Rectal smooth muscle tissue (tissue), 1 donor: ENCODE measurements around the gene FDPS.
A peak's percentile ranks its signal among the peaks of the same experiment; 100 is the strongest.
"Not testable (repeated sequence)": the region's sequence is repeated elsewhere in the genome, so short reads cannot be mapped to it uniquely, and the experiment has no call there.

Source experiments
- H3K27ac ChIP-seq: one replicate; pipeline ENCODE4 v1.7.0; 2013; ENCODE audit warnings: low read depth, low read length, inconsistent platforms
- H3K27me3 ChIP-seq: one replicate; pipeline ENCODE4 v1.7.0; 2013; ENCODE audit warnings: low read length; ENCODE audit not compliant: control insufficient read depth, insufficient read depth
- H3K36me3 ChIP-seq: one replicate; pipeline ENCODE4 v1.7.0; 2013; ENCODE audit warnings: low read length; ENCODE audit not compliant: control insufficient read depth, insufficient read depth
- H3K4me1 ChIP-seq: one replicate; pipeline ENCODE4 v1.7.0; 2013; ENCODE audit warnings: low read length; ENCODE audit not compliant: control insufficient read depth, insufficient read depth
- H3K4me3 ChIP-seq: one replicate; pipeline ENCODE4 v1.7.0; 2013; ENCODE audit warnings: low read length
- H3K9ac ChIP-seq: one replicate; pipeline ENCODE4 v1.7.0; 2013; ENCODE audit warnings: low read length

FDPS gene

GRCh38 chr1:155323729-155324036 lies 15.0 kb downstream of the FDPS start:
- Histone ChIP-seq H3K36me3 (peaks cover 2% of the 10 kb centered on the region), H3K27me3 (no peaks in the 10 kb centered on the region), H3K27ac (peak overlapping the region; percentile 93), H3K9ac (peak overlapping the region; percentile 13), H3K4me1 (peaks cover 20% of the 10 kb centered on the region), H3K4me3 (peak overlapping the region; percentile 94)

DNA sequence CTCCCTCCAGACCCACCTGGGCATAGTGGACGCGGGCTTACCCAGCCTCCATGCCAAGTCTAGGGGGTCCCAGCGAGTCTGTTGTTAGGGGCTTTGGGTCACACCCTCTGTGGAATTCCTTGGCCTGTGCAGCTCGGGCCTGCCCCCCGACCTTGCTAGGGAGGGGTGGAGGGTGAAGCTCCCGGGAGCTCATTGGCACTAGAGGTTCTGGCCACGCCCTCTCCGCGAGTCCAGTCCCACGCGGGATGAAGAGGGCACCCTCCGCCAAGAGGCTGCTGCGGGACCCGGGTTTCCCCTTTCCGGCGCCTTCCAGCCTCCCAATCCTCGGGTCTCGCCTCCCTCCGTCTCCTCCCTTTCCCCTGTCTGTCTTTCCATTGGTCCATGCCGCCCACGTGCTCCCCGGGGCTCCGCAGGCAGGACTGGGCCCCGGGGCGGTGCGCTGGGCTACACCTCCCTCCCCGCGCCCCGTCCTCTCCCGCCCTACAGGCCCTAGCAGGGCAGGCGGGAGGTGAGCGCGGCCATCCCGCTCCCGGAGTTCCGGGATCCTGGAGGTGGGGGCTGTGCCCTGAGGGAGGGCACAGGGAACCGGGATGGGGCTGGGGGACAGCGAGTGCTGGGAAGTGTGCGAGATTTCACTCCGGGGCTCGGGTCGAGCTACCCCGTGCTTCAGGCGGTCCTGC lies 15.5 kb downstream of the FDPS start:
- peak overlapping the region; percentile 75 for H3K9ac ChIP-seq
- H3K4me1 ChIP-seq, result peaks cover 20% of the 10 kb centered on the region
- H3K27me3 ChIP-seq, result no peaks in the 10 kb centered on the region
- H3K36me3 ChIP-seq, result peaks cover 2% of the 10 kb centered on the region
- H3K4me3 ChIP-seq, result peak overlapping the region; percentile 94
- peak overlapping the region; percentile 93 for H3K27ac ChIP-seq

DNA sequence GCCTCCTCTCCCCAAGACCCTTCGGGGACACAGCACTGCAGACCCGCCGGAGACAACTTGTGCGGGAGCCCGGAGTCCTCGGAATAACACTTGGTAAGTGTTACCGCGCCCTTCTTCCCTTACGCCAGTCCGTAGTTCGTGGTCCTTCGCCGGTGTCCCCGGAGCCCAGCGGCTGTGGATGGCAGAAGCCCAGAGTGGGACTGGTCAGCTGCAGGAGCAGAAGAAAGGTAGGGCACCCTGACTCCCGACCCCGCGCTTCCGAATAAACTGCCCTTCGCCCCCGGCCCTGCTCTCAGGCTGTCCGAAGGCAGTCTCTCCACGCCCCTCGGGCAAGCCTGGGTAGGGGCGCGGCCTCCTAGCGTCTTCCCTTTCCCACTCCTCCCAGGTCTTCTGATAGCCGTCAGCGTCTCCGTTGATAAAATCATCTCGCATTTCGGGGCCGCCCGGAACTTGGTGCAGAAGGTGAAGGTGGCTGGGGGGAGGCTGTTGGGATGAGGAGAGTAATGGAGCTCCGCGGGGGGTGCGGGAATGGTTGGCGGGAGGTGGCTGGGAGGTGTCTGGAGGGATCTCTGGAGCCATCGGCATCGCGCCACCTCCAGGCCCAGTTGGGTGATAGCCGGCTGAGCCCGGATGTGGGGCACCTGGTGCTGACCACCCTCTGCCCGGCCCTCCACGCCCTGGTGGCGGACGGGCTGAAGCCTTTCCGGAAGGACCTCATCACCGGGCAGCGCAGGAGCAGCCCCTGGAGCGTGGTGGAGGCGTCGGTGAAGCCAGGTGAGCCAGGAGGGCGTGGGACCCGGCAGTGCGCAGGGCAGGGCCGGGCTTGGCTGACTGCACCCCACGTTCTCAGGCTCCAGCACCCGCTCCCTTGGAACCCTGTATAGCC lies 16.3 kb downstream of the FDPS start:
- Histone ChIP-seq H3K4me1 (peaks cover 20% of the 10 kb centered on the region), H3K36me3 (peaks cover 3% of the 10 kb centered on the region), H3K27ac (peak overlapping the region; percentile 73), H3K4me3 (peak overlapping the region; percentile 94), H3K9ac (peak overlapping the region; percentile 75), H3K27me3 (no peaks in the 10 kb centered on the region)

DNA sequence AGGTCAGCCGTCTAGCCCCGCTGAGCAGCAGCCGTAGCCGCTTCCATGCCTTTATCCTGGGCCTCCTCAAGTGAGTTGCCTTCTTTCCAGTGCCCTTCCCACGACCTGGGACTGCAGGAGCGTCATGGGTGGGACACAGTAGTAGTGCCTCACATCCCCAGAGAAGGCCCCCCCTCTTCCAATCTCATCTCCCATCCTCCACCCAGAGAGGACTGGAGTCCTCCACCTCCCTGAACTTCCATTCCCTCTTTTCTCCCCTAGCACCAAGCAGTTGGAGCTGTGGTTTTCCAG lies 16.9 kb downstream of the FDPS start:
- peaks cover 9% of the 10 kb centered on the region for H3K36me3 ChIP-seq
- H3K27me3 ChIP-seq, result no peaks in the 10 kb centered on the region
- H3K4me3 ChIP-seq, result peak overlapping the region; percentile 94
- no peak overlapping the region for H3K27ac ChIP-seq
- no peak overlapping the region for H3K9ac ChIP-seq
- peaks cover 17% of the 10 kb centered on the region for H3K4me1 ChIP-seq

- Histone ChIP-seq H3K9ac (no peak overlapping the region), H3K4me3 (peak overlapping the region; percentile 94), H3K4me1 (peaks cover 17% of the 10 kb centered on the region)
Measured at GRCh38 chr1:155326020-155326526, 17.4 kb downstream of the FDPS start.

GRCh38 chr1:155326631-155327037 lies 18.0 kb downstream of the FDPS start:
- Histone ChIP-seq H3K4me3 (no peak overlapping the region), H3K9ac (no peak overlapping the region), H3K36me3 (peaks cover 10% of the 10 kb centered on the region), H3K27ac (no peak overlapping the region), H3K27me3 (no peaks in the 10 kb centered on the region), H3K4me1 (peaks cover 12% of the 10 kb centered on the region)

More at GRCh38 chr1:155326020-155326526, 17.4 kb downstream of the FDPS start:
- H3K36me3 ChIP-seq, result peaks cover 10% of the 10 kb centered on the region
- no peak overlapping the region for H3K27ac ChIP-seq
- no peaks in the 10 kb centered on the region for H3K27me3 ChIP-seq

- peaks cover 4% of the 10 kb centered on the region for H3K4me1 ChIP-seq
- no peak overlapping the region for H3K4me3 ChIP-seq
- H3K27me3 ChIP-seq, result no peaks in the 10 kb centered on the region
- H3K27ac ChIP-seq, result no peak overlapping the region
- peaks cover 10% of the 10 kb centered on the region for H3K36me3 ChIP-seq
- H3K9ac ChIP-seq, result no peak overlapping the region
Measured at GRCh38 chr1:155327981-155328380, 19.3 kb downstream of the FDPS start.

- not testable (repeated sequence) for H3K4me1 ChIP-seq, H3K4me3 ChIP-seq, H3K27ac ChIP-seq, H3K9ac ChIP-seq, H3K27me3 ChIP-seq
- H3K36me3 ChIP-seq, result peaks cover 10% of the 10 kb centered on the region
Measured at GRCh38 chr1:155328856-155329255, 20.2 kb downstream of the FDPS start.

GRCh38 chr1:155329980-155330598 lies 21.4 kb downstream of the FDPS start:
- Histone ChIP-seq H3K9ac (peak overlapping the region; percentile 21), H3K27ac (no peak overlapping the region), H3K36me3 (peaks cover 10% of the 10 kb centered on the region), H3K27me3 (no peaks in the 10 kb centered on the region), H3K4me1 (peaks cover 4% of the 10 kb centered on the region), H3K4me3 (no peak overlapping the region)

DNA sequence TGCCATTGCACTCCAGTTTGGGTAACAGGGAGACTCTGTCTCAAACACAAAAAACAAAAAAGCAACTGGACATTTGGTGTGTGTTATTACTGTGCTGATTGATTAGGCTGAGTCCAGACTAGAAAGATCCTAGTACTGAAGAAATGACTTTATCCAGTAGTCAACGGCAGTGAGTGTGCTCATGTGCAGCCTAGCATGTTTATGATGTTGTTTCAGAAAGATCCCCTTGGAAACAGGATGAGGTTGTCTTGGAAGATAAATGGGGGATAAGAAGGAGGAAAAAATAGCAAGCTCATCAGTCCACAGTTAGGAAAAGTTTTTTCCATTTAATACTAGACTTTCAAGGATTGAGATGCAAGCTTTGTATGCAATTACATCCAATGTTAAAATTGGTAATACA lies 26.3 kb downstream of the FDPS start:
- Histone ChIP-seq H3K4me3 (no peak overlapping the region), H3K36me3 (peaks cover 29% of the 10 kb centered on the region), H3K9ac (no peak overlapping the region), H3K27ac (no peak overlapping the region), H3K4me1 (no peaks in the 10 kb centered on the region), H3K27me3 (no peaks in the 10 kb centered on the region)

DNA sequence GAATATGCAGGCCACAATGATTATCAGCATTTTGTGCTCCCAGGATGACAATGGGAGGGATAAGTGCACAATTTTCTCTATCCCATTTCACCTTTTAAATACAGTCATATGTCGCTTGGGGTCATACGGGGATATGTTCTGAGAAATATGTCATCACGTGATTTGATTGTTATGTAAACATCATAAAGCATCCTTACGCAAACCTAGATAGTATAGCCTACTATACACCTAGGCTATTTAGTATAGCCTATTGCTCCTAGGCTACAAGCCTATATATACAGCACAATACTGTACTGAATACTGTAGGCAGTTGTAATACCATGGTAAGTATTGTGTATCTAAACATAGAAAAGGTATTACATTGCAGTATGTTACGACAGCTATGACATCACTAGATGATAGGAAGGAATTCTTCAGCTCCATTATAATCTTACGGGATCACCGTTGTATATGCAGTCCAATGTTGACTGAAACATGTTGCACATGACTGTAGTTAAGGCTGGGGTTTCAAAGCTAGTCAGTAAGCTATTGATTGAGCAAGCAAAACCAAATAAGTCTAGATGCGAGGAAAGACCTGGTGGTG lies 30.9 kb downstream of the FDPS start:
- peaks cover 40% of the 10 kb centered on the region for H3K36me3 ChIP-seq
- no peaks in the 10 kb centered on the region for H3K27me3 ChIP-seq
- H3K4me1 ChIP-seq, result no peaks in the 10 kb centered on the region
- no peak overlapping the region for H3K4me3 ChIP-seq
- no peak overlapping the region for H3K27ac ChIP-seq
- no peak overlapping the region for H3K9ac ChIP-seq

GRCh38 chr1:155342842-155343241 lies 34.2 kb downstream of the FDPS start:
- H3K4me1 ChIP-seq, result no peaks in the 10 kb centered on the region
- H3K9ac ChIP-seq, result no peak overlapping the region
- no peaks in the 10 kb centered on the region for H3K27me3 ChIP-seq
- H3K36me3 ChIP-seq, result peaks cover 45% of the 10 kb centered on the region
- no peak overlapping the region for H3K4me3 ChIP-seq
- H3K27ac ChIP-seq, result no peak overlapping the region
